Endometrial microvascular endothelial cells (primary cell): Measurements from ENCODE around the gene CTCFL. TPM values are rescaled to one million over a fixed set of nuclear protein-coding genes. Genes with fewer than 3 reads are reported as not detected.

ENCODE experiments used
- in situ Hi-C: cut with HindIII; loops from 2 replicates; pipeline ENCODE4 v1.10.0; 2017; ENCODE audit warnings: low sequenced_read_pairs, low pct_unique_long_range_greater_than_20kb; ENCODE audit errors: inconsistent ontology term
- total RNA-seq: library from RNA; depleted of rRNA; stranded (reverse); fragments of >200 nt; gene quantifications from one replicate; pipeline ENCODE4 v1.2.3, GENCODE V29; 2015; ENCODE audit errors: inconsistent ontology term

The CTCFL gene, protein sequence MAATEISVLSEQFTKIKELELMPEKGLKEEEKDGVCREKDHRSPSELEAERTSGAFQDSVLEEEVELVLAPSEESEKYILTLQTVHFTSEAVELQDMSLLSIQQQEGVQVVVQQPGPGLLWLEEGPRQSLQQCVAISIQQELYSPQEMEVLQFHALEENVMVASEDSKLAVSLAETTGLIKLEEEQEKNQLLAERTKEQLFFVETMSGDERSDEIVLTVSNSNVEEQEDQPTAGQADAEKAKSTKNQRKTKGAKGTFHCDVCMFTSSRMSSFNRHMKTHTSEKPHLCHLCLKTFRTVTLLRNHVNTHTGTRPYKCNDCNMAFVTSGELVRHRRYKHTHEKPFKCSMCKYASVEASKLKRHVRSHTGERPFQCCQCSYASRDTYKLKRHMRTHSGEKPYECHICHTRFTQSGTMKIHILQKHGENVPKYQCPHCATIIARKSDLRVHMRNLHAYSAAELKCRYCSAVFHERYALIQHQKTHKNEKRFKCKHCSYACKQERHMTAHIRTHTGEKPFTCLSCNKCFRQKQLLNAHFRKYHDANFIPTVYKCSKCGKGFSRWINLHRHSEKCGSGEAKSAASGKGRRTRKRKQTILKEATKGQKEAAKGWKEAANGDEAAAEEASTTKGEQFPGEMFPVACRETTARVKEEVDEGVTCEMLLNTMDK
- not detected for total RNA-seq

DNA sequence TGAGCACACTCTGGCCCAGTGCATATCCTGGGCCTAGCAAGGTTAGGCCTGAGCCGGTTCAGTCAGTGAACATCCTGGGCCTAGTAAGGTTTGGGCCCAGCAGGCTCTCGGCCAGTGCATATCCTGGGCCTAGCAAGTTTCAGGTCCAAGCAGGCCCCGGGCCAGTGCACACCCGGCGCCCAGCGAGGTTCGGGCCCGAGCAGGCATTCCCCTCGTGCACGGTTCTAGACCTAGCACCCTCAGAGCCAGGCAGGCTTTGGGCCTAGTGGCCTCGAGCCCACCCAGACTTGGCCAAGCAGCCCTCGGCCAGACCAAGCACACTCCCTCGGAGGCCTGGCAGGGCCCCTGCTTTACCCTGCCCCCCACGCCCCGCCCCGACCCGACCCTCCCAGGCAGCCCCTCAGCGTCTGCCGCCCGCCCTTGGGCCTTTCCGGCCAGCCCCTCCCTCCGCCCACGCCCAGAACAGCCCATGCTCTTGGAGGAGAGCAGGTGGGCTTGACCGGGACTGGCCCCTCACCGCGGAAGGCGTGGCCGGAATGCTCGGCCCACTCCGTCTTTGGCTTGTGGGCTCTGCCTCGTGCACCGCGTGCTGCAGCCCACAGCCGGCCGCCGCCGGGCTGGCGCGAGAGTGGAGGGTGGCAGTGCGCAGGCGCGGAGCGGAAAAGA is at the start of gene CTCFL:
CTCFL (minus strand) TSS at position 630 of the 666 bp plus-strand sequence. CDS start 935 bp downstream, outside the sequence.
- in situ Hi-C loops, result no loop called here

GRCh38 chr20:57573894-57574293 is 49.0 kb upstream of the CTCFL start:
- in situ Hi-C loops, result no loop called here

GRCh38 chr20:57573242-57573641 is 48.3 kb upstream of the CTCFL start:
- in situ Hi-C loops, result no loop called here

DNA sequence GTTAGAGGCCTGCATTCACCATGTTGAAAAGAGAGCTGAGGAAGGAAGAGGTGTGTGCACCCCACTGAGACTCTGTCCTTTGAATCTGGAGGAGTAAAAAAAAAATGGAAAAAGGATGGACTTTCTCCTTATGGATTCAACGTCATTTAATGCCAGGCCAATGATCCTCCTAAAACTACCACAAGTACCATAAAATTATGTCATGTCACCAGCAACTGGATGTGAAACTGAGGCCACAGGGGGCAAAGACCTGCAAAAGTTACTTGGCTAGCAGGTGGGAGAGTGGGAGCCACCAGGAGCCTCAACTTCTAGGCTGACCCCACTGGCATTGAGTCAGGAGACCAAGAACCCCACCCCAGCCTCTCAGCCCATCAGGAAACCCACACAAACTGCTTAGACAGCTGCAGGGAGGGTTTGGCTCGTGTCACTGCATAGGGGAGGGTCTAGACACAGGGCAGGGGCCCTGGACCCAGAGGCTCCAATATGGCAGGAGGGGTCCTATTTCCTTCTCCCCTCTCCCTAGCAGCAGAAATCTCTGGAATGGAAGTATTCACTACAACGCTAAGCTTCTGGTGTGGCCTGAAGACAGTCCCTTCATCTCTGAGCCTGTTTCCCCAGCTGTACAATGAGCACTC is 47.0 kb upstream of the CTCFL start:
- in situ Hi-C loops, result no loop called here

DNA sequence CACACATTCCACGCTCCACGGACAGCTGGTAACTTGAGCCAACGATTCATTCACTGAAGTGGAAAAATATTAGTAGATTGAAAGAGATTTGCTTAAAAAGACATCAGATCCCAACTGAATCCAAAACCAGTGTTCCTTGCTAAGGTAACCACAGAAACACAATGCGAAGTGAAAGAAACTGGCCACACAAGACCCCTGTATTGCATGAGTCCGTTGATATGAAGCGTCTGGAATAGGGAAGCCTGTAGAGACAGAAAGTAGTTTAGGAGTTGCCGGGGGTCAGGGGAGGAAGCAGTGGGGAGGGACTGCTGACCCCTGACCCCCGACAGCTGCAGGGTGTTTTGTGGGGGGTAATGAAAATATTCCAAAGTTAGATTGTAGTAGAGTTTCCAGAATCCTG is 46.0 kb upstream of the CTCFL start:
- in situ Hi-C loops, result no loop called here

- in situ Hi-C loops, result no loop called here
These were observed 45.4 kb upstream of the CTCFL start for GRCh38 chr20:57570145-57570850.

GRCh38 chr20:57568960-57569359 is 44.0 kb upstream of the CTCFL start:
- in situ Hi-C loops, result no loop called here

DNA sequence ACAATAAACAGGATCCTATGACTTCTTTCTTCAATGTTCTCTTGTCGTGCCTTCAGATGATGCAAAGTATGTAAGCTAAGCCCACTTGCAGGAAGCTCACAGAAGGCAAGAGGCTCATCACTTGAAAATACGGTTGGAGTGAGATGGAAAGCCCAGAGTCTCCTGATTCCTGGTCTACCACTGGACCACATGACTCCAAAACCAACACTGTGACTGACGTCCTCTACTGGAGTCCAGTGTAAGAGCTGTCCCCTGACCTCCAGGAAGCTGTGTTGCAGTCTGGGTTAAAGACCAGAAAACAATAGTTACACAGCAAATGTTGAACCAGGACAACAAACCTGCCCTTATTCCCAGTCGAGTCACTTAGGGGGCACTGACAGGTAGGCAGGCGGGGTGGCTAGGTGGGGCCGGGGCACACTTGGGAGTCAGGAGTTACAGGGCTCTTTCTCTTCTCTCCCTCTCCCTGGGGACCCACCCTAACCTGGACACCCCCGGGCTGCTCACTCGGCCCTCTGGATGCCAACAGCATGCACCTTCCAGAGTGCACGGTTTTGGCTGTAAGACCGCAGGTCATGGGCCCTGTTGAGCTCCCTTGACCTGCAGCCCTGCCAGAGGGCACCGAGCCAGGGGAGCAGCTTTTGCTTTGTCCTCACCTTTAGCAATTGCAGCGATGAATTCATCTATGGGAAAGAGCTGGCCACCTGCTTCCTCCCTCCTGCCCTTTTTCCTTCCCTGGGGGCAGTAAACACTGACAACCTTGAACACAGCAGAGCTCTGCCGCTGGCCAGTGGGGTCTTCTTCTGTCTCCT is 43.4 kb upstream of the CTCFL start:
- in situ Hi-C loops, result no loop called here

- in situ Hi-C loops, result no loop called here
These were observed 42.6 kb upstream of the CTCFL start for GRCh38 chr20:57567471-57568079.

DNA sequence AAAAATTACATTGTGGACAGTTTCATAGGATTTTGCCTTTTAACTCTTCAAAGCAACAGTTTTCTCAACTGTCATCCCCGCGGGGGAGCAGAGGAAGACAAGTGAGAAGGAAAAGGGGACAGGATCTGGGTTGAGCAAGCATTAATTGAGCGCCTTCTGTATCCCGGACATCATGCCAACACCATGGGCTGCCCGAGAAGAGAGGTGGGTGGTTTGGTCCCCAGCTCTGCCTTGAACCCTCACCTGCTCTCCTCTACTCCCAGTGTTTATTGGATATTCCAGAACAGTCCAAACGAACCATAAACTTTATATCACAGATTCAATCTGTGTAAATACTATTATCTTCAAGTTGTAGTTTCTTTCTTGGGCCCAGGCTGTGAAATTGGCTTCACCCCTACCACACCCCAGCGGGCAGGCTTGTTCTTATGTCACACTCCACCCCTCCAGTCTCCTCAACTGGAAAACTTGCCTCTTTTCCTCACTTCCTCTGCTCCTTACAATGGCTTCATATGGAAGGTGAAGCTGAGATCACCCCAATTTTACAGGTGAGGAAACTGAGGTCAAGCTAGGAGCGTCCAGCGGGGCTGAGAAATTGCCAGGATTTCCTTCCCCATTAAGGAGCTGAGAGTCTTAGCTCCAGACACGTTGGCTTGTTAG is 42.0 kb upstream of the CTCFL start:
- in situ Hi-C loops, result no loop called here

DNA sequence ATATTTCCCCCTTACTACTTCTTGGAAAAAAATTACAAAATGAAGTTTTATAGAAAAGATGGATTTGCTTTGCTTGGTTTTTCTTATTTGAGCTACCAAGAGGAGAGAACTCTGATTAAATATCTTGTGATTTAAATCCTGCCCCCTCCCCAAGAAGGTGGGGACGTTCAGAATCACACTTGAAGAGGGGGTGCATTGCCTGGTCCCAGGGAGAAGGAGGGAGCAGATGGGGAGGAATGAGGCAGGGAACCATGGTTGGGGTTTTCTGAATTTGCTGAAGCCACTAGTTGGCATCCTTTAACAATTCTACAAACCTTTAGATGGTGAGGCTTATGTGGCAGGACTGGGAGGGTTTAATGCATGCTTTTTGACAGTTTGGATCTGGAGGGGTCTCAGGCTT is 41.5 kb upstream of the CTCFL start:
- in situ Hi-C loops, result no loop called here

DNA sequence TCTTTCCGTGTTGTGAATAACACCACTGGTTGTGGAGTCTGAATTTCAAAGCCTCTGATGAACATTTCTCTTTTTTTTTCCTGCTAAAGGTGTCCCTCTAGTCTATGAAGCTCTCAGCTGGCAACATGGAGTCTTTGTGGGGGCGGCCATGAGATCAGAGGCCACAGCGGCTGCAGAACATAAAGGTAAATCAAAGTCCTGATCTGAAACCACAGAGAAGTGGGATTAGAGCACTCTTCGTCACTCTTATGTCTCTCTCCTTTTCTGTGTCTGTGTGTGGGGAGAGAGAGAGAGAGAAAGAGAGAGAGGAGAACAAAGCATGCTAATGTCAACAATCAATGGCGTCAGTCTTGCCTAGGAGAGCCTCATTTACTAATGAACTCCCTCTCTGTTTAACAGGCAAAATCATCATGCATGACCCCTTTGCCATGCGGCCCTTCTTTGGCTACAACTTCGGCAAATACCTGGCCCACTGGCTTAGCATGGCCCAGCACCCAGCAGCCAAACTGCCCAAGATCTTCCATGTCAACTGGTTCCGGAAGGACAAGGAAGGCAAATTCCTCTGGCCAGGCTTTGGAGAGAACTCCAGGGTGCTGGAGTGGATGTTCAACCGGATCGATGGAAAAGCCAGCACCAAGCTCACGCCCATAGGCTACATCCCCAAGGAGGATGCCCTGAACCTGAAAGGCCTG is 40.2 kb upstream of the CTCFL start:
- in situ Hi-C loops, result no loop called here

DNA sequence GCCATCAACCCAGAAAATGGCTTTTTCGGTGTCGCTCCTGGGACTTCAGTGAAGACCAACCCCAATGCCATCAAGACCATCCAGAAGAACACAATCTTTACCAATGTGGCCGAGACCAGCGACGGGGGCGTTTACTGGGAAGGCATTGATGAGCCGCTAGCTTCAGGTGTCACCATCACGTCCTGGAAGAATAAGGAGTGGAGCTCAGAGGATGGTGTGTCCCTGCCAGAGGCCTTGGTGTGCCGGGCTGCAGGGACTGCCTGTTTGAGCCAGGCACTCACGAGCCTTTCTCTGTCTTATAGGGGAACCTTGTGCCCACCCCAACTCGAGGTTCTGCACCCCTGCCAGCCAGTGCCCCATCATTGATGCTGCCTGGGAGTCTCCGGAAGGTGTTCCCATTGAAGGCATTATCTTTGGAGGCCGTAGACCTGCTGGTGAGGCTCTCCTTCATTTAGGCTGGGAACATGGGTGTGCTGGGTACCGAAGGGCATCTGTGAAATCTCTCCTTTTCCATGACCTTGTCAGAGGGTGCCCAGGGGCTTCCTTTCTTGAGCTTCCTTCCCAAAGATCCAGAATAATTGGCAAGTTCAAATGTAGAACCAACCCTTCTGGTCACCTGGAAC is 39.4 kb upstream of the CTCFL start:
- in situ Hi-C loops, result no loop called here

- in situ Hi-C loops, result no loop called here
These were observed 38.6 kb upstream of the CTCFL start for GRCh38 chr20:57563522-57563921.

- in situ Hi-C loops, result no loop called here
These were observed 37.9 kb upstream of the CTCFL start for GRCh38 chr20:57562541-57563465.
